GM10266 (cell line): ENCODE measurements around the gene ZNF830.

Experiments used
- DNase-seq: peaks from one replicate; pipeline ENCODE4 v3.0.0; 2012; ENCODE audit errors: extremely low spot score
- CTCF ChIP-seq: IDR thresholded peaks from 2 replicates; pipeline ENCODE4 v1.5.1; 2012; ENCODE audit warnings: mild to moderate bottlenecking, low read depth; ENCODE audit not compliant: control insufficient read depth, insufficient read depth; ENCODE audit errors: missing control alignments

ZNF830 gene

DNA sequence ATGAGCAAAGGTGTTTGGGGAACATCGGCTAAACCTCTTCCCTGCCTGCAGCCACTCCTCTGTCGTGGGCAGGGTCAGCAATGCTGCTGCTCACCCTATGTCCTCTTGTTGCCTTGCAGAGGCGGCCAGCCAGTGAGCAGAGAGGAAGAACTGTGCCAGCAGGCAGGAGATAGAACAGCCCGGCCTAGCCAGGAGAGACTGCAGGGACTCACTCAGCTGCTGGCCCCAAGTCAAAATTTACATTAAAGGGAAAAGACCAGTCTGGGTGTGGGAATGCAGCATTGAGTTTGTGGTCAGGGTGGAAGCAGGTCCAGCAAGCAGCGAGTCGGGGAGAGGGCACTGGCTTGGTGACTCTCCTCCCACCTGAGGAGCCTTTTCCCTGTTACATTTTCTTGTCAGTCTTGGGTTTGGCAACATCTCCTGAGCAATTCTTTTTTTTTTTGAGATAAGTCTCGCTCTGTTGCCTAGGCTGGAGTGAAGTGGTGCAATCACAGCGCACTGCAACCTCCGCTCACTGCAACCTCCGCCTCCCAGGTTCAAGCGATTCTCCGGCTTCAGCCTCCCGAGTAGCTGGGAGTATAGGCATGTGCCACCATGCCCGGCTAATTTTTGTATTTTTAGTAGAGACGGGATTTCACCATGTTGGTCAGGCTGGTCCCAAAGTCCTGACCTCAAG lies 41.7 kb downstream of the ZNF830 start:
- TF ChIP-seq CTCF = no peak
- DNase-seq = no peak

GRCh38 chr17:35003778-35004177 lies 42.4 kb downstream of the ZNF830 start:
- no peak for TF ChIP-seq CTCF
- no peak for DNase-seq

DNA sequence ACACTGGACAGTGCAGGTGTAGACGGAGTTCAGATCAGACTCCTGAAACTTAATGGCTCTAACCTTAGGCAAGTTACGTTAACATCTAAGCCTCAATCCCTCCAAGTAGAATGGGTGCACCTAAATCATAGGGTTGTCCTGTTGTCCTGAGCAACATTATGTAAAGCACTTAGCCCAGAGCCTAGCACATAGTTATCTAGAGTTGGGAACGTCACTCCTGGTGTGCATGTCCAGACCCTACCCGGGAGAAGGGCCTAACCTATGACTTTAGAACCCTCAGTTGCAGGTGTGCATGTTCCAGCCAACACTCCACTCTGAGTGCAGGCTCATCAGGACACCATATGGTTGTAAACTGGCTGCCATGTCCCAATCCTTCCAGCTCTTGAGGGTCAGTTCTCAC lies 45.0 kb downstream of the ZNF830 start:
- DNase-seq = no peak
- no peak for TF ChIP-seq CTCF

DNA sequence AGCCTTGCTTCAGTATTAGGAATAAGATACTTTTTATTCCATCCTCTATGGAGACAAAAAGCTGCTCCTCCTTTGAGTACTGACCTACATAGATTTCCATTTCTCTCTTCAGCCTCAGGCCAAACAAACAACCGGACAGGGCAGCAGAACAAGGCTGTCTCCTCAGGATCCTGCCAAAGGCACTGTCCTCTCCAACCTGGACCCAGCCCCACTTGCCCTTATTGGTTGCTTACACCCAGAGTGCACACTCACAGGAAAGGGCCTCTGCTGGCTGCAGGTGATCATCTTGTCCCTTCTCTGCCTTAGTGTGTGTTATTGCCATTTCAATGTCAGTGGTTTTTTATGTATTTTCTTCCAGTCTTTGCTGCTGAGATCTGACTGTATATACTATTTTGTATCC lies 45.6 kb downstream of the ZNF830 start:
- no peak for DNase-seq
- no peak for TF ChIP-seq CTCF

DNA sequence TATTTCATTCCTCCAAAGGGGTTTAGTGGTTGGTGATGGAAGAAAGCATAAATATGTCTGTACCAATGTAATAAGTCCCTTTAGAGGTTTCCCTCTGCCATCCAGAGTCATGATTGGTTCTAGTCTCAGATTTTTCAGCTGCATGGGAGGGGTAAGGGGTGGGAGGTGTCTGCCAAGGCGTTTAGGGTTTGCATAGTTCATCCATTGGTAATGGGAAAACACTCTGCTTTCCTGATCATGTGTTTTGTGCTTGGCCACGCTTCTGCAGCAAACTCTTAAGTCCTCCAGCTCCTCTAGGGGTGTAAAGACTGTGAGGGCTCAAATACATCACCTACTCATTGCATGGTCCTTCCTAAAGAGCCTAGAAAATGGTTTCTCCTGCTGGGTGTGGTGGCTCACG lies 48.8 kb downstream of the ZNF830 start:
- DNase-seq = no peak
- TF ChIP-seq CTCF = no peak

DNA sequence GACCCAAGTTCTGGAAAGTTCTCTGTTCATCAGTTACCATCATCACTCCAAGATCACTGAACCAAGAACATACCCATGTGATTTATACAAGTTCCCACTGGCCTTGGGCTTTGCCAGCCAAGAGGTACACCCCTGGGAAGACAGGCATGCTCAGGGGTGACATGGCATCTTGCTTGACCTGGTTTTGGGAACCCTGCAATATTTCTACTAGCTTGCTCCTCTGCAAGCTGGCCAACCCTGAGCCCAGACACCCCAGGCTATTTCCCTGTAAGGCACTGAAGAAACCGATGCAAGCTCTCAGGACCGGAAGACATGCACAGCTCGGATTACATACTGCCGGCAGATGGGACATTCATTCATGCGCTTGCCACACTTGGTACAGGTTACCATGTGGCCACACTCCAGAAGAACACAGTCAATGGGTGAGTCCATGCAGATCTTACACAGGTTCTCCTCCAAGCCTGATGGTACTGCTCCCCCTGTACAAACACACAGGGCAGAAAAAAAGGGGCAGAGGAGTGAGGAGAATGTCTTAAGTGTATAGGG lies 50.4 kb downstream of the ZNF830 start:
- TF ChIP-seq CTCF = no peak
- DNase-seq = no peak
